Peyer's patch (tissue), 4 donors: ENCODE results near the gene WAPL. TPM values are rescaled to one million over a fixed set of nuclear protein-coding genes. Genes with fewer than 3 reads are reported as not detected.

Experiments used
- DNase-seq, 3 donors: peaks; one replicate each; pipeline ENCODE4 v3.0.0-alpha.2; 2017 to 2019
- H3K27ac ChIP-seq, 4 donors: fragments of 200-600 bp; sonication (generic); one replicate each; pipeline ENCODE4 v1.5.1; 2016 to 2019
- H3K27me3 ChIP-seq, 2 donors: fragments of 200-600 bp; sonication (generic); one replicate each; pipeline ENCODE4 v1.5.1; 2019
- H3K36me3 ChIP-seq, 3 donors: fragments of 200-600 bp; sonication (generic); one replicate each; pipeline ENCODE4 v1.5.1; 2016 to 2019
- H3K4me1 ChIP-seq, 4 donors: fragments of 200-600 bp; sonication (generic); one replicate each; pipeline ENCODE4 v1.5.1; 2016 to 2019
- H3K4me3 ChIP-seq, 4 donors: fragments of 200-600 bp; sonication (generic); 1 replicate in 3 of 4; 2 replicates in 1 of 4; pipeline ENCODE4 v1.5.1; 2016 to 2019; ENCODE audit warnings: mild to moderate bottlenecking in 1 of 4
- H3K9me3 ChIP-seq, 4 donors: fragments of 200-600 bp; sonication (generic); one replicate each; pipeline ENCODE4 v1.5.1; 2016 to 2019; ENCODE audit warnings: mild to moderate bottlenecking in 1 of 4
- CTCF ChIP-seq, 6 experiments: fragments of 450-650 bp in 4 of 6; fragments of 200-600 bp in 2 of 6; sonication (generic) in 1 of 6; IDR thresholded peaks; one replicate each; pipeline ENCODE4 v1.5.1; 2017 to 2019; ENCODE audit warnings: antibody characterized with exemption in 6 of 6, mild to moderate bottlenecking in 3 of 6, moderate library complexity in 1 of 6
- POLR2A ChIP-seq, 2 donors: fragments of 450-650 bp; IDR thresholded peaks; one replicate each; pipeline ENCODE4 v1.5.1; 2017; ENCODE audit warnings: antibody characterized with exemption in 2 of 2, mild to moderate bottlenecking in 2 of 2, moderate library complexity in 2 of 2
- total RNA-seq, 4 donors: library from RNA; depleted of rRNA; stranded (reverse); fragments of >200 nt; gene quantifications; one replicate each; pipeline ENCODE4 v1.1.0, GENCODE V29; 2016

Gene WAPL
- total RNA-seq, 4 donors from 2014 or later: 32.4 to 49.5 (median 45.1) TPM

GRCh38 chr10:86436963-86437362, 84.6 kb downstream of the WAPL start:
- Histone ChIP-seq H3K4me1 (peaks cover 0 to 20% (median 0%) of the 10 kb centered on the region in 4 donors), H3K27ac (peak overlapping the region in 1 of 4 donors; percentile 58), H3K27me3 (no peaks in the 10 kb centered on the region), H3K4me3 (no peak overlapping the region), H3K36me3 (peaks cover 0 to 46% (median 0%) of the 10 kb centered on the region in 3 donors), H3K9me3 (no peaks in the 10 kb centered on the region)
- TF ChIP-seq CTCF (IDR thresholded peaks at IDR 0.05): no peak
- no peak for DNase-seq

GRCh38 chr10:86434656-86435055, 86.9 kb downstream of the WAPL start:
- no peak overlapping the region for H3K27ac ChIP-seq
- no peak for DNase-seq
- H3K4me1 ChIP-seq: peaks cover 0 to 11% (median 0%) of the 10 kb centered on the region in 4 donors
- H3K9me3 ChIP-seq: no peaks in the 10 kb centered on the region
- no peaks in the 10 kb centered on the region for H3K27me3 ChIP-seq
- no peak overlapping the region for H3K4me3 ChIP-seq
- peaks cover 0 to 27% (median 0%) of the 10 kb centered on the region in 3 donors for H3K36me3 ChIP-seq
- no peak for TF ChIP-seq CTCF (IDR thresholded peaks at IDR 0.05)
- no peak for TF ChIP-seq POLR2A (IDR thresholded peaks at IDR 0.05)

- no peak for DNase-seq
- TF ChIP-seq CTCF (IDR thresholded peaks at IDR 0.05) (no peak), POLR2A (IDR thresholded peaks at IDR 0.05) (no peak)
- Histone ChIP-seq H3K27ac (no peak overlapping the region), H3K4me1 (no peaks in the 10 kb centered on the region), H3K4me3 (no peak overlapping the region), H3K36me3 (no peaks in the 10 kb centered on the region), H3K9me3 (no peaks in the 10 kb centered on the region), H3K27me3 (no peaks in the 10 kb centered on the region)
Measured at GRCh38 chr10:86423739-86424138, 97.9 kb downstream of the WAPL start.

GRCh38 chr10:86419101-86419500, 102.5 kb downstream of the WAPL start:
- Histone ChIP-seq H3K4me3 (no peak overlapping the region), H3K9me3 (no peaks in the 10 kb centered on the region), H3K27ac (no peak overlapping the region), H3K36me3 (no peaks in the 10 kb centered on the region), H3K27me3 (no peaks in the 10 kb centered on the region), H3K4me1 (peaks cover 0 to 3% (median 0%) of the 10 kb centered on the region in 4 donors)
- TF ChIP-seq POLR2A (IDR thresholded peaks at IDR 0.05): no peak
- TF ChIP-seq CTCF (IDR thresholded peaks at IDR 0.05): no peak
- DNase-seq: no peak

- no peaks in the 10 kb centered on the region for H3K9me3 ChIP-seq
- TF ChIP-seq POLR2A (IDR thresholded peaks at IDR 0.05) (no peak), CTCF (IDR thresholded peaks at IDR 0.05) (no peak)
- no peak for DNase-seq
- no peaks in the 10 kb centered on the region for H3K27me3 ChIP-seq
- H3K36me3 ChIP-seq: no peaks in the 10 kb centered on the region
- H3K27ac ChIP-seq: no peak overlapping the region
- H3K4me3 ChIP-seq: no peak overlapping the region
- H3K4me1 ChIP-seq: peaks cover 0 to 28% (median 14%) of the 10 kb centered on the region in 4 donors
Measured at GRCh38 chr10:86415583-86415982, 106.0 kb downstream of the WAPL start.

- no peaks in the 10 kb centered on the region for H3K36me3 ChIP-seq
- peaks cover 0 to 28% (median 14%) of the 10 kb centered on the region in 4 donors for H3K4me1 ChIP-seq
- no peak overlapping the region for H3K4me3 ChIP-seq
- H3K9me3 ChIP-seq: no peaks in the 10 kb centered on the region
- TF ChIP-seq POLR2A (IDR thresholded peaks at IDR 0.05) (no peak), CTCF (IDR thresholded peaks at IDR 0.05) (no peak)
- no peaks in the 10 kb centered on the region for H3K27me3 ChIP-seq
- no peak for DNase-seq
- H3K27ac ChIP-seq: peak overlapping the region in 1 of 4 donors; percentile 45
Measured at GRCh38 chr10:86415116-86415515, 106.5 kb downstream of the WAPL start.
